Measurements from ENCODE around the gene FAM107B. TPM values are rescaled to one million over a fixed set of nuclear protein-coding genes. Genes with fewer than 3 reads are reported as not detected.

FAM107B gene
- total RNA-seq, 4 donors from 2014 or later, result 12.3 to 41.3 (median 31.8) TPM

DNA sequence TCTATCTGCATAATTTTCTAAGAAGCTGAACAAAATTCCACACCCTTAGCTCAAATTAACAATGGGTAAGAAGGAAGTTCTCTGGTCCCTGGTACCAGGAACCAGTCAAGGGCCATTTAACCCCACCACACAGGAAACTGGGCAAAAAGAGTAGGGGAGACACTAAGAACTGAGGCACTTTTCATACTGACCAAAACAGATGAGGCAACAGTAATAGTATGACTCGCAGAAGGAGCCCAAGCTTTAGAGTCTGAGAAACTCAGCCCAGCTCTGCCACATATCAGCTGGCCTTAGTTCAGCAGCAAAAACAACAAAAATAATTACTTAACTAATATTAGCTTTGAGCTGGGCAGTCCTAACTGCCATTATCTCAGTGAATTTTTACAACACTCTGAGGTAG, 221.2 kb downstream of the FAM107B start:
- peaks cover 0 to 20% of the 10 kb centered on the region in 2 donors for H3K4me1 ChIP-seq
- TF ChIP-seq, protein P1, sequence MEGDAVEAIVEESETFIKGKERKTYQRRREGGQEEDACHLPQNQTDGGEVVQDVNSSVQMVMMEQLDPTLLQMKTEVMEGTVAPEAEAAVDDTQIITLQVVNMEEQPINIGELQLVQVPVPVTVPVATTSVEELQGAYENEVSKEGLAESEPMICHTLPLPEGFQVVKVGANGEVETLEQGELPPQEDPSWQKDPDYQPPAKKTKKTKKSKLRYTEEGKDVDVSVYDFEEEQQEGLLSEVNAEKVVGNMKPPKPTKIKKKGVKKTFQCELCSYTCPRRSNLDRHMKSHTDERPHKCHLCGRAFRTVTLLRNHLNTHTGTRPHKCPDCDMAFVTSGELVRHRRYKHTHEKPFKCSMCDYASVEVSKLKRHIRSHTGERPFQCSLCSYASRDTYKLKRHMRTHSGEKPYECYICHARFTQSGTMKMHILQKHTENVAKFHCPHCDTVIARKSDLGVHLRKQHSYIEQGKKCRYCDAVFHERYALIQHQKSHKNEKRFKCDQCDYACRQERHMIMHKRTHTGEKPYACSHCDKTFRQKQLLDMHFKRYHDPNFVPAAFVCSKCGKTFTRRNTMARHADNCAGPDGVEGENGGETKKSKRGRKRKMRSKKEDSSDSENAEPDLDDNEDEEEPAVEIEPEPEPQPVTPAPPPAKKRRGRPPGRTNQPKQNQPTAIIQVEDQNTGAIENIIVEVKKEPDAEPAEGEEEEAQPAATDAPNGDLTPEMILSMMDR (IDR thresholded peaks at IDR 0.05), result no peak
- no peak for TF ChIP-seq POLR2A (IDR thresholded peaks at IDR 0.05)
- H3K36me3 ChIP-seq, result no peaks in the 10 kb centered on the region
- DNase-seq, result no peak
- no peak overlapping the region for H3K4me3 ChIP-seq (replicated peaks in 1 of 3)
- intact Hi-C loops (cut with DNase I), result no loop called here
- no peak overlapping the region for H3K27ac ChIP-seq
- H3K27me3 ChIP-seq, result no peaks in the 10 kb centered on the region
- 85 to 95% methylated on average over 1 of the region's 1 CpG for WGBS, 2 donors
- no peaks in the 10 kb centered on the region for H3K9me3 ChIP-seq

DNA sequence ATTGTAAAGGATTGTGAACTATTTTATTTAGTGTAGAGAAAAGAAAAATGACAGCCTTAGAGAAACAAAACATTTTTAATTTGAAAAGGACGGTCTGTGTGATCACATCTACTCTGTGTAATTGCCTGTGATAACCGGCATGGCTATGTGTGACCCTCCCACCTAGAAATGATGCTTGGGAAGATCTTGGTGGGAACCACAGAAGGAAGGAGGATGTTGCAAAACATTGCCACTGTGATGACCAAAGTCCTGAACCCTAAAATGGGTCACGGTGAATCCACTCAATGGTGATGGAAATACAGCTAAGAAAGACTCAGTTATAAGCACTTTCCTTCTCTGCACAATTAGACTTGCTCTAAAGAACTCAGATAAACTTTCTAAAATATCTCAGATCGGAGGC, 222.7 kb downstream of the FAM107B start:
- intact Hi-C loops (cut with DNase I), result no loop called here
- Histone ChIP-seq H3K4me1 (peaks cover 0 to 20% of the 10 kb centered on the region in 2 donors), H3K9me3 (no peaks in the 10 kb centered on the region), H3K36me3 (no peaks in the 10 kb centered on the region), H3K27me3 (no peaks in the 10 kb centered on the region), H3K4me3 (replicated peaks in 1 of 3) (no peak overlapping the region), H3K27ac (no peak overlapping the region)
- WGBS, 2 donors, result 73 to 81% methylated on average over 4 of the region's 4 CpGs
- no peak for DNase-seq
- TF ChIP-seq POLR2A (IDR thresholded peaks at IDR 0.05), result no peak
- TF ChIP-seq, protein P1 (IDR thresholded peaks at IDR 0.05), result no peak

- Histone ChIP-seq H3K27me3 (no peaks in the 10 kb centered on the region), H3K4me3 (replicated peaks in 1 of 3) (no peak overlapping the region), H3K36me3 (no peaks in the 10 kb centered on the region), H3K4me1 (peaks cover 0 to 12% of the 10 kb centered on the region in 2 donors), H3K27ac (no peak overlapping the region), H3K9me3 (no peaks in the 10 kb centered on the region)
- intact Hi-C loops (cut with DNase I), result no loop called here
- DNase-seq, result no peak
- WGBS, 2 donors, result 75 to 81% methylated on average over 6 of the region's 6 CpGs
- TF ChIP-seq, protein P1 (IDR thresholded peaks at IDR 0.05), result no peak
- no peak for TF ChIP-seq POLR2A (IDR thresholded peaks at IDR 0.05)
These were observed 224.2 kb downstream of the FAM107B start for GRCh38 chr10:14550471-14550981.

- no peaks in the 10 kb centered on the region for H3K27me3 ChIP-seq
- WGBS, 2 donors, result 74 to 90% methylated on average over 6 of the region's 6 CpGs
- DNase-seq, result no peak
- H3K36me3 ChIP-seq, result no peaks in the 10 kb centered on the region
- TF ChIP-seq POLR2A (IDR thresholded peaks at IDR 0.05), result no peak
- TF ChIP-seq, protein P1 (IDR thresholded peaks at IDR 0.05), result no peak
- peaks cover 0 to 10% of the 10 kb centered on the region in 2 donors for H3K4me1 ChIP-seq
- intact Hi-C loops (cut with DNase I), result no loop called here
- H3K4me3 ChIP-seq (replicated peaks in 1 of 3), result no peak overlapping the region
- H3K9me3 ChIP-seq, result no peaks in the 10 kb centered on the region
- no peak overlapping the region for H3K27ac ChIP-seq
These were observed 225.2 kb downstream of the FAM107B start for GRCh38 chr10:14549496-14549895.

- Histone ChIP-seq H3K4me1 (peaks cover 0 to 5% of the 10 kb centered on the region in 2 donors), H3K27ac (no peak overlapping the region), H3K36me3 (no peaks in the 10 kb centered on the region), H3K9me3 (no peaks in the 10 kb centered on the region), H3K27me3 (no peaks in the 10 kb centered on the region), H3K4me3 (replicated peaks in 1 of 3) (no peak overlapping the region)
- WGBS, 2 donors, result 88 to 89% methylated on average over 3 of the region's 3 CpGs
- DNase-seq, result no peak
- TF ChIP-seq, protein P1 (IDR thresholded peaks at IDR 0.05), result no peak
- no peak for TF ChIP-seq POLR2A (IDR thresholded peaks at IDR 0.05)
- intact Hi-C loops (cut with DNase I), result no loop called here
These were observed 225.7 kb downstream of the FAM107B start for GRCh38 chr10:14548970-14549369.

All from thyroid gland (tissue), 4 donors.